Measurements from ENCODE around the gene PHF2. TPM values are rescaled to one million over a fixed set of nuclear protein-coding genes. Genes with fewer than 3 reads are reported as not detected.
A peak's percentile ranks its signal among the peaks of the same experiment; 100 is the strongest.

PHF2 gene
- total RNA-seq, 1 experiment from 2014 or later: 12.9 TPM

- in situ Hi-C loops (cut with HindIII; ENCODE audit: low pct_unique_long_range_greater_than_20kb, low sequenced_read_pairs): no loop called here
- DNase-seq (ENCODE audit: low read depth, low spot score): no peak
Measured at GRCh38 chr9:93565089-93565488, 11.3 kb upstream of the PHF2 start.

- in situ Hi-C loops (cut with HindIII; ENCODE audit: low pct_unique_long_range_greater_than_20kb, low sequenced_read_pairs): no loop called here
- DNase-seq (ENCODE audit: low read depth, low spot score): peak; percentile 91
Measured at GRCh38 chr9:93566408-93567270, 9.7 kb upstream of the PHF2 start.

DNA sequence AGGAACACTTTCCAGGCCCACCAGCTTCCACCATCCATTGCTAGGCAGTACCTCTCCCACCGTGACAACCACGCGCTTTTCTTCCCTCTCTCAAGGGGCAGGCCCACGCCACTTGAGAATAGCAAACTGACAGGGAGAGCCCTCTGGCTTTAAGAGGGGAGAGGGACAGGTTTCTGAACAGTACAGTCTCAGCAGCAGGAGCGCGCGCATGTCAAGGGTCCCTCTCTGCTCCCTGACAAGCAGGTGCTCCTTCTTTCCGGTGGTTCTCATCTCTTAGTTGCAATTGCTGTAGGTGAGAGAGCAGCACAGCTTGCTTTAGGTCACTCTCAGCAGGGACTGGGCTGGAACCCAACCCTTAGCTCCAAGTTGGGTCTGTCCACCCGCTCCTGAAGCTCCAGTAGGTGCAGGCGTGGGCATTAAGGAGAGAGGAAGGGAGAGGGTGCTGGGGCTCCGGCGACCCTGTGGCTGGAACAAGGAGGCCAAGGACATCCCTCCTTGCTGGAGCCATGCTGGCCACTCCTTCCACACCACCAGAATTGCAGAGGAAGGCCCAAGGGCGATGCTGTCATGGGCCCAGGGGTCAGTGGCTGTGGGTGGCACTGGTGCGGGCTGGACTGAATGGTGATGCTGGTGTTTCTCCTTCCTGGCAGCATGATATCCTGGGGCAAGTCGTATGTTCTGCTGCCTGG lies 9.0 kb upstream of the PHF2 start:
- in situ Hi-C loops (cut with HindIII; ENCODE audit: low pct_unique_long_range_greater_than_20kb, low sequenced_read_pairs): no loop called here
- no peak for DNase-seq (ENCODE audit: low read depth, low spot score)

DNA sequence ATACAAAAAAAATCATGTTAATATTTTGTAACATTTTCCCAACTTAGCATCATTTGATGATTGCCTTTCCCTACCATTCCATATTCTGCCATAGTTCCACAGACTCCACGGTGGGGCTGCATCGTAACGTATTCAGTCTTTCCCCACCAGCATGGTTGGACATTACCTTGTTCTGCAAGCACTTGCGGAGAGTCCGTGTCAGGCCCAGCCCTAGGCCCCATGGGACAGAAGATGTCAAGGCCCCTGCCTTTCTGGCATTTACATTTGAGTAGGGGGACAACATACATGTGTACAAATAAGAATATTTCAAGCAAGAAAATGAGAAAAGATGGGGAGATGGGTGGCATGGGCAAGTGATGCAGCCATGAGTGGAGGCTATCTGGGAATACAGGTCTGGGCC lies 8.2 kb upstream of the PHF2 start:
- DNase-seq (ENCODE audit: low read depth, low spot score): no peak

DNA sequence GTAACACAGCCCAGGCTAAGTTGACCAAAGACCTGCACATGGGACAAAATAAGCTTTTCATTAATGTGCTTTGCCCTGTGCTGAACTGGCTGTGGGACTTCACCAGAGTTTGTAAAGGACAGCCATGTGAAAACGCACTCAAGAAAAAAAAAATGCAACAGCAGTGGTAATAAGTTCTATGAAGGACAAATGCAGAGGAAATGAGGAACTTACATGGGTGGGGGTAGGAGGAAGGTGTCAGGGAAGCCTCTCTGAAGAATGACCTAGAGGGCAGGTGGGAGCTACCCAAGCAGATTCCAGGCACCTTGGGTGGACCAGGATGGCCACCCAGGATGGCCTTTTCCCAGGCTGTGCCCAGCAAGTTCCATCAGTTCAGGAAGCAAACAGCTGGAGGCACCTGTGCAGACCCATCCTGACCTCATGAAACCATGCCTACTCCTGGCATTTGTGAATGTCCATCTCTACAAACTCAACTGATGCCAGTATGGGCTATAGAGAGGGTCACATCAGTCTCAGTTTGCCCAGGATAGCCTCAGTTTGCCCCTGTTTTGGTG lies 6.7 kb upstream of the PHF2 start:
- in situ Hi-C loops (cut with HindIII; ENCODE audit: low pct_unique_long_range_greater_than_20kb, low sequenced_read_pairs): no loop called here

More for the DNA sequence above, 8.2 kb upstream of the PHF2 start:
- in situ Hi-C loops (cut with HindIII; ENCODE audit: low pct_unique_long_range_greater_than_20kb, low sequenced_read_pairs): no loop called here

DNA sequence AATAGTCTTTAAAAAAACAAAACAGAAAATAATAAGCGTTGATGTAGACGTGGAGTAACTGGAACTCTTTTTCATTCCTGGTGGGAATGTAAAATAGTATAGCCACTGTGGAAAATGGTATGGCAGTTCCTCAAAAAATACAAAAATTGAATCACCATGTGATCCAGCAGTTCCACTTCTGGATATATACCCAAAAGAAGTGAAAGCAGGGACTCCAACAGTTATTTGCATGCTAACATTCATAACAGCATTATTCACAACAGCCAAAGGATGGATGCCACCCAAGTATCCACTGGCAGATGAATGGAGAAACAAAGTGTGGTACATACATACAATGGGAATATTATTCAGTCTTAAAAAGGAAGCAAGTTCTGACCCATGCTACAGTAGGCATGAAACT lies 4.2 kb upstream of the PHF2 start:
- in situ Hi-C loops (cut with HindIII; ENCODE audit: low pct_unique_long_range_greater_than_20kb, low sequenced_read_pairs): no loop called here
- DNase-seq (ENCODE audit: low read depth, low spot score): no peak

More for the DNA sequence above, 6.7 kb upstream of the PHF2 start:
- DNase-seq (ENCODE audit: low read depth, low spot score): no peak

DNA sequence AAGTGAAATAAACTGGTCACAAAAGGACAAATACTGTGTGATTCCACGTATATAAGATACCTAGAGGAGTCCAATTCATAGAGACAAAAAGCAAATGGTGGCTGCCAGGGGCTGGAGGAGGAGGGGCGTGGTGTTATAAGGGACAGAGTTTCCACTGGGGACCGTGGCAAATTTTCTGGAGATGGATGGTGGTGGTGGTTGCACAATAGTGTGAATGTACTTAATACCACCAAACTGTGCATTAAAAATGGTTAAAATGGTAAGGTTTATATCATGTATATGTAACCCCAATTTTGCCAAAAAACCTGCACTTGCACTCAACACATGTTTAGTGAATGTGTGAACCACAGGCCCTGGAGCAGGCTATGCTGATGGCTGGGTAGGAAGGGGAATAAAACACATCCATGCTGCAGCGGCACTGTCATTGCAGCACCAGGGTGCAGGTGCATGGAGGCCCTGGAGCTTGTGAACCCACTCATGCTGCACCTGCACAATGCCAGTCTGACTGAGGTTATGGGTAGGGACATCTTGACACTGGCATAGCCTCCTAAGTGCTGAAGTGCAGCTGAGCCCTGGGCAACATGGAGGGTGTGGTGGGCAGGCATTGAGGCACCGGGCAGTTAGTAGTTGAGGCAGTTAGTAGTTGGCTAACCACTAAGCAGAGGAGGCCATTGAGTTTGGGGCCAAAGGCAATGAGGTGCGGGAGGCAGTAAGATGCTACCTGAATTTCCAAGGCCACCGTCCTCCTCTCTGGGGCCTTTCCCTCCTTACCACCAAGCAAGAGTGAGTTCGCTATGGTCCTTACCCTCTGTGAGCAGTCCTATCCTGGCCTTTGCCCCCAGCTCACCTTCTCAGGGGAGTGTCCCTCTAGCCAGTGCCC lies 3.5 kb upstream of the PHF2 start:
- in situ Hi-C loops (cut with HindIII; ENCODE audit: low pct_unique_long_range_greater_than_20kb, low sequenced_read_pairs): no loop called here

GRCh38 chr9:93573516-93573828 lies 2.9 kb upstream of the PHF2 start:
- no peak for DNase-seq (ENCODE audit: low read depth, low spot score)
- in situ Hi-C loops (cut with HindIII; ENCODE audit: low pct_unique_long_range_greater_than_20kb, low sequenced_read_pairs): no loop called here

More for the DNA sequence above, 3.5 kb upstream of the PHF2 start:
- no peak for DNase-seq (ENCODE audit: low read depth, low spot score)

- no peak for DNase-seq (ENCODE audit: low read depth, low spot score)
- in situ Hi-C loops (cut with HindIII; ENCODE audit: low pct_unique_long_range_greater_than_20kb, low sequenced_read_pairs): no loop called here
Measured at GRCh38 chr9:93574091-93574899, 2.1 kb upstream of the PHF2 start.

DNA sequence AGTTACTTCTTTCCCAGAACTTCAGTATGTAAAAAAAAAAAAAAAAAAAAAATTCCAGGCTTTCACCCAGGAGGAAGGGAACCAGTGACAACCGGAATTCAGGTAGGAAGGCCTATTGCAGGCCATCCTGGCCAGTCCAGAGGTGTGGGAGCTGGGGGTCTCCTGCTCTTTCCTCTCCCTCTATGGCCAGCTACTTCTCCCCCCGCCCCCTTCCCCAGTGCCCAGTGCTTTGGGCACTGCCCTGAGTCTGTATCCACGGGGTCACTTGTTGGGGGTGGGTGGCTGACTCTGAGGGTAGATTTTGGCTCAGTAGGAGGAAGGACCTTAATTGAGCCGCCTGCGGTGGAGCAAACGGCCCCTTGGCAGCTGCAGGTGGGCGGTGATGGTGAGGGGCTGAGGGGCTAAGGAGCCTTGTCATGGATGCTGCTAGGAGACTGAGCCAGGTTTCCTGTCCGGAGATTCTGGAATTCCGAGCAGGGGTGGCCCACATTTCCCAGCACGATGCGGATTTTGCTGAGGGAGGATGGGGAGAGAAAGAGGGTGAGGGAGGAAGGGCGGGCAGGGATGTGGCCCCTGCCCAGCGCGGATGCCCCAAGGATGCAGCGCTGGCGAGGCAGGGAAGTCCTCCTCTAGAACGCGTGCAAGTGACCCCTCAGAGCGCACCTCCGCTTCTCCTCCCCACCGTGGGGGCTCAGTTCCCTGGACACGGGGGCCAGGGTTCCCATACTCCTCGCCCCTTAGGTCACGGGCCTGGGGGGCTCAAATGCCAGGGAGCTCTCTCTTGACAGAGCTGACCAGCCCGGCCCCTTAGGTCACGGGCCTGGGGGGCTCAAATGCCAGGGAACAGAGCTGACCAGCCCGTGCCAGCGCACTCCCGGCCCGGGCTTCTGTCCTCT lies 1.2 kb upstream of the PHF2 start:
- no peak for DNase-seq (ENCODE audit: low read depth, low spot score)
- in situ Hi-C loops (cut with HindIII; ENCODE audit: low pct_unique_long_range_greater_than_20kb, low sequenced_read_pairs): no loop called here

DNA sequence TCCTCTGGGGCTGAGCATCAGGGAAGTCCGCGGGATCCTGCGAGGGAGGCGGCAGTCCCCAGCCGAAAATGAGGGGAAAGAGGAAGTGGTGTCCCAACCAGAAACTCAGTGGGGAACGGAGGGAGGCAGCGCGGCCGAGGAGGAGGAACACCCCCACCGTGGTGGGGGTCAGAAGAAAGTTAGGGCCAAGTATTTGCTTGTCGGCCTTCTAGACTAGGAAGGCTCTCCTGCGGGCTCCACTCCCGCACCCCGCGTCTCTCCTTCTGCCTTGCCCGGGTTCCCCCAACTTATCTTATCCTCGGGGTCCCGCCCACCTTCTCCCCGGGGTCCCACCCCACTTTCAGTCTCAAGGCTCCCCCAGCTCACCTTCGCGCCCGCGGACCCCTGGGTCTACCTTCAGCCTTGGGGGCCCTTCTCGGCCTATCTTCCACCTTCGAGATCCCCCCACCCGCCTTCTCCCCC lies 557 bp upstream of the PHF2 start:
- no peak for DNase-seq (ENCODE audit: low read depth, low spot score)
- in situ Hi-C loops (cut with HindIII; ENCODE audit: low pct_unique_long_range_greater_than_20kb, low sequenced_read_pairs): no loop called here

DNA sequence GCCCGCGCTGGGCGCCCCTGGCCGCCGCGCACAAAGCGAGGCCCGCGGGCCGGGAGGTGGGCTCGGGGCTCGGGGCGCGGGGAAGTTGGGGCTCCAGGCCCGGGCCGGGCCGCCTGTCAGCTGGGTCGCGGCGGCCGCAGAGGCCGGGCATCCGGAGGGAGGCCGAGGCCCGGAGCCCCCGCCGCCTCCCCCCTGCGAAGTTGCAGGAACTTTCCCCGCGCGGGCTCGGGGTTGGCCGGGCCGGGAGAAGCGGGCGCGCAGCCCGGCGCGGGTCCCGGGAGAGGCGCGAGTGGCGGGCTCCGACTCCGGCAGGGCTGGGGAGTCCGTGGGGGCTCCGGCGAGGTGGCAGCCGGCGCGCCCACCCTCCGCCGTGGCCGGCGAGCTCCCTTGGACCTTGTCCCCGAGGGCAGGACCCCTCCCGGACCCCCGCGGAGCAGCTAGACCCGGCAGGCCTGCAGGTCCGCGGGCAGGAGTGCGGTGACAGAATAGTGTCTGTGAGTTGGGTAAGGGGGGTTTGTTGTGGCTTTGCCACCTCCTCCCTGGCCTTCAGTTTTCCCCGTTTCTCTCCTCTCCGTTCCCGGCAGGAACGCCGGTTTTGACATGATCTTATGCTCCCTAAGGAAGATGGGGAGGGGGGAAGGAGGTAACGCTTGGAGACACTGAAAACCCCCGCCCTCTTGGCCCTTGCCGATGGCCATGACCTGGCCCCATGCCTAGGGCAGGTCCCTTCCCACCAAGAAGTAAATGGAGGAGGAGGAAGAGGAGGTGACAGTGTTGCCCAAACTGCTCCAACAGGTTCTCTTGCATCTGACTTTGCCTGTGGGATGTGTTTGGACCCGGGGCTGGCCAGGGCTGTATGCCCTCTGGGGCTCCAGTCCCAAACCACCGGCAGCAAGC lies 942 bp downstream of the PHF2 start:
- in situ Hi-C loops (cut with HindIII; ENCODE audit: low pct_unique_long_range_greater_than_20kb, low sequenced_read_pairs): no loop called here
- DNase-seq (ENCODE audit: low read depth, low spot score): no peak

DNA sequence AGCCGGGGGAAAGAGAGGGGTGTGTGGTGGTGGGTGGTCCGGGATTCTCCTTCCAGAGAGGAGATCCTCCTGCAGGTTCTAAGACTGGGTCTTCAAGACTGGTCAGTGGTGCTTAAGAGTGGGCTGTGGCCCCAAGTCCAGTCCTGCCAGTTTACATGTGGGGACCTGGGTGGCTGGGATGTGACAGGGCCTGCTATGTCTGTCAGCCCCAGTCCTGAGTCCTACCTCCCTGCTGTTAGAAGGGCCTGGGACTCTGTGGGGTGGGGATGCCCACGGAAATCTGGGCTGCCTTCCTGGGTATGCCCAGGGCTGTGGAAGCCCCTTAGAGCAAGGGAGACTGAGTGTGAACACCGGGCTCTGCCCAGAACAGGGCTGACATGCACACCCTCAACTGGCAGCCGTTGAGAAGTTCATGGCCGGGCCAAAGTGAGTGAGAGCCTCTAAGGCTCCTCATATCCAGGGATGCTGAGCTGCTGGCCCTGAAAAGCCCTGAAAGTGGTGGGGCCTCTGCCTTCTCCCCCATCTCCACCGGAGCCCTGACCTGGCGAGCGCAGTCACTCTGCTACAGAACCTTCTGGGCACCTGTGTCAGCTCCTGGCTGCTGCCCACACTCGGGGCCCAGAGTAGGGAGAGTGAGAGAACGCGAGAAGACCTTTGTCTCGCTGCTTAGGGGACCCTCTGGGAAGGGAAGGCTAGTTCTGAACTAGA lies 1.7 kb downstream of the PHF2 start:
- in situ Hi-C loops (cut with HindIII; ENCODE audit: low pct_unique_long_range_greater_than_20kb, low sequenced_read_pairs): no loop called here
- DNase-seq (ENCODE audit: low read depth, low spot score): no peak

DNA sequence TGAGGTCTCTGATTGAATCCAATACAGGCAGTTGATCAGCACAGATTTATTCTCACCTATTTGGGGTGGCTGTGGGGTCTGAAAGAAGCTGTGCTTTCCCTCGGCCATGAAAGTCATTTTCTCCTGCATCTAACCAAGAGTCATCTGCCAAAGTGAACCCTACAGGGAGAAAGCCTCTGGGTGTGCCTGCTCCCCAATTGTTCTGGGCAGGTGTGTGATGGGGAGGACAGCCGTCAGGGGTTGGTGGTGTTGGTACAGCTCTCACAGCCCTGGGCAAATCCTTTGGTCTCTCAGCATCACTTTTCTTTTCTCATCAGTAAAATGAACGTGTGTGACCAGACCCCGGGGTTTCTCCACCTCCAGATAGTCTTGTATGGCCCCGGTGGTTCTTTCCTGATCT lies 2.5 kb downstream of the PHF2 start:
- in situ Hi-C loops (cut with HindIII; ENCODE audit: low pct_unique_long_range_greater_than_20kb, low sequenced_read_pairs): no loop called here

More for the DNA sequence above, 2.5 kb downstream of the PHF2 start:
- no peak for DNase-seq (ENCODE audit: low read depth, low spot score)

All from SK-MEL-5 (cell line).